Measurements from ENCODE around the gene MOSPD3. TPM values are rescaled to one million over a fixed set of nuclear protein-coding genes. Genes with fewer than 3 reads are reported as not detected.

The MOSPD3 gene
- total and polyA plus RNA-seq, 2 experiments from 2014 or later, result 15.3 to 23.5 TPM

GRCh38 chr7:100578246-100579183 is 33.8 kb upstream of the MOSPD3 start:
- no peak for ATAC-seq
- Histone ChIP-seq H3K27ac (ENCODE audit: low read depth) (no peak overlapping the region), H3K4me2 (no peak overlapping the region), H3K27me3 (ENCODE audit: insufficient read depth) (no peaks in the 10 kb centered on the region), H3K36me3 (ENCODE audit: insufficient read depth) (peaks cover 9% of the 10 kb centered on the region; the same call in 1 of the 2 replicates), H4K20me1 (replicated peaks; ENCODE audit: insufficient read depth) (peaks cover 7% of the 10 kb centered on the region; the same call in 1 of the 2 replicates), H3K4me3 (no peak overlapping the region), H3F3A (replicated peaks; ENCODE audit: low read depth) (peaks cover 8% of the 10 kb centered on the region), H3K79me2 (replicated peaks; ENCODE audit: insufficient read depth) (peaks cover 9% of the 10 kb centered on the region; the same call in 1 of the 2 replicates), H3K9me2 (ENCODE audit: insufficient read depth) (no peaks in the 10 kb centered on the region), H3K4me1 (ENCODE audit: insufficient read depth) (peaks cover 3% of the 10 kb centered on the region; the same call in 1 of the 2 replicates), H2AFZ (no peak overlapping the region)
- H3K36me3 Mint-ChIP-seq (ENCODE audit: low read depth), result peaks cover 12% of the 10 kb centered on the region
- H3K9me3 Mint-ChIP-seq, result no peaks in the 10 kb centered on the region
- DNase-seq (ENCODE audit: low spot score), result no peak
- H3K4me1 Mint-ChIP-seq, result peaks cover 13% of the 10 kb centered on the region
- peaks cover 11% of the 10 kb centered on the region for H3K27me3 Mint-ChIP-seq (ENCODE audit: insufficient read depth, low read depth, poor library complexity)
- no peak for TF ChIP-seq EZH2 (IDR thresholded peaks at IDR 0.05; ENCODE audit: low read depth, unreplicated experiment)
- no peak for TF ChIP-seq ZNF331 (CRISPR knock-in tag; IDR thresholded peaks at IDR 0.05; ENCODE audit: low read depth)
- no peak for TF ChIP-seq STAT1 (IDR thresholded peaks at IDR 0.05; ENCODE audit: unreplicated experiment)
- TF ChIP-seq JUNB (IDR thresholded peaks at IDR 0.05; ENCODE audit: unreplicated experiment), result no peak
- no peak for TF ChIP-seq EZH2phosphoT487 (IDR thresholded peaks at IDR 0.05; ENCODE audit: unreplicated experiment)
- TF ChIP-seq CREB1 (CRISPR knock-in tag; IDR thresholded peaks at IDR 0.05; ENCODE audit: low read depth), result no peak
- TF ChIP-seq, protein P1, sequence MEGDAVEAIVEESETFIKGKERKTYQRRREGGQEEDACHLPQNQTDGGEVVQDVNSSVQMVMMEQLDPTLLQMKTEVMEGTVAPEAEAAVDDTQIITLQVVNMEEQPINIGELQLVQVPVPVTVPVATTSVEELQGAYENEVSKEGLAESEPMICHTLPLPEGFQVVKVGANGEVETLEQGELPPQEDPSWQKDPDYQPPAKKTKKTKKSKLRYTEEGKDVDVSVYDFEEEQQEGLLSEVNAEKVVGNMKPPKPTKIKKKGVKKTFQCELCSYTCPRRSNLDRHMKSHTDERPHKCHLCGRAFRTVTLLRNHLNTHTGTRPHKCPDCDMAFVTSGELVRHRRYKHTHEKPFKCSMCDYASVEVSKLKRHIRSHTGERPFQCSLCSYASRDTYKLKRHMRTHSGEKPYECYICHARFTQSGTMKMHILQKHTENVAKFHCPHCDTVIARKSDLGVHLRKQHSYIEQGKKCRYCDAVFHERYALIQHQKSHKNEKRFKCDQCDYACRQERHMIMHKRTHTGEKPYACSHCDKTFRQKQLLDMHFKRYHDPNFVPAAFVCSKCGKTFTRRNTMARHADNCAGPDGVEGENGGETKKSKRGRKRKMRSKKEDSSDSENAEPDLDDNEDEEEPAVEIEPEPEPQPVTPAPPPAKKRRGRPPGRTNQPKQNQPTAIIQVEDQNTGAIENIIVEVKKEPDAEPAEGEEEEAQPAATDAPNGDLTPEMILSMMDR (conservative IDR thresholded peaks at IDR 0.05; ENCODE audit: low read depth in 2 of 2), result no peak
- no peak for TF ChIP-seq ZNF114 (CRISPR knock-in tag; IDR thresholded peaks at IDR 0.05)
- TF ChIP-seq NANOG (IDR thresholded peaks at IDR 0.05; ENCODE audit: borderline replicate concordance), result no peak
- TF ChIP-seq, protein P2, sequence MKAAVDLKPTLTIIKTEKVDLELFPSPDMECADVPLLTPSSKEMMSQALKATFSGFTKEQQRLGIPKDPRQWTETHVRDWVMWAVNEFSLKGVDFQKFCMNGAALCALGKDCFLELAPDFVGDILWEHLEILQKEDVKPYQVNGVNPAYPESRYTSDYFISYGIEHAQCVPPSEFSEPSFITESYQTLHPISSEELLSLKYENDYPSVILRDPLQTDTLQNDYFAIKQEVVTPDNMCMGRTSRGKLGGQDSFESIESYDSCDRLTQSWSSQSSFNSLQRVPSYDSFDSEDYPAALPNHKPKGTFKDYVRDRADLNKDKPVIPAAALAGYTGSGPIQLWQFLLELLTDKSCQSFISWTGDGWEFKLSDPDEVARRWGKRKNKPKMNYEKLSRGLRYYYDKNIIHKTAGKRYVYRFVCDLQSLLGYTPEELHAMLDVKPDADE (IDR thresholded peaks at IDR 0.05), result no peak
- TF ChIP-seq POLR2AphosphoS5 (IDR thresholded peaks at IDR 0.05; ENCODE audit: low read depth), result no peak
- H3K4me3 Mint-ChIP-seq, result no peak overlapping the region; the same call in 2 of the 3 replicates
- H3K27ac Mint-ChIP-seq, result 0 out of 2 replicates have a peak overlapping the region, but pooled peaks have one; percentile 5

All from GM23338 (cell line).